Measurements from ENCODE around the gene PRKG1.

Gene PRKG1

GRCh38 chr10:51358227-51358626 lies 283.9 kb downstream of the PRKG1 start:
- Mint-ChIP-seq H3K4me1 (no peaks in the 10 kb centered on the region), H3K4me3 (no peak overlapping the region), H3K9me3 (no peaks in the 10 kb centered on the region), H3K36me3 (no peaks in the 10 kb centered on the region), H3K27me3 (no peaks in the 10 kb centered on the region), H3K27ac (no peak overlapping the region)
- DNase-seq (ENCODE audit: low spot score in 2 of 2) (no peak), ATAC-seq (ENCODE audit: low read depth) (no peak)

GRCh38 chr10:51363415-51363814 lies 289.1 kb downstream of the PRKG1 start:
- H3K27me3 Mint-ChIP-seq = peaks cover 1% of the 10 kb centered on the region
- no peak overlapping the region for H3K27ac Mint-ChIP-seq
- H3K9me3 Mint-ChIP-seq = no peaks in the 10 kb centered on the region
- no peaks in the 10 kb centered on the region for H3K4me1 Mint-ChIP-seq
- H3K4me3 Mint-ChIP-seq = no peak overlapping the region
- H3K36me3 Mint-ChIP-seq = no peaks in the 10 kb centered on the region
- ATAC-seq (ENCODE audit: low read depth) (no peak), DNase-seq (ENCODE audit: low spot score in 2 of 2) (no peak)

GRCh38 chr10:51364674-51365073 lies 290.4 kb downstream of the PRKG1 start:
- peaks cover 3% of the 10 kb centered on the region for H3K27me3 Mint-ChIP-seq
- no peak overlapping the region for H3K27ac Mint-ChIP-seq
- no peak for ATAC-seq (ENCODE audit: low read depth)
- peaks cover 2% of the 10 kb centered on the region for H3K9me3 Mint-ChIP-seq
- no peak for DNase-seq (ENCODE audit: low spot score in 2 of 2)
- no peaks in the 10 kb centered on the region for H3K4me1 Mint-ChIP-seq
- no peaks in the 10 kb centered on the region for H3K36me3 Mint-ChIP-seq
- no peak overlapping the region for H3K4me3 Mint-ChIP-seq

- peaks cover 2% of the 10 kb centered on the region for H3K9me3 Mint-ChIP-seq
- H3K4me1 Mint-ChIP-seq = no peaks in the 10 kb centered on the region
- ATAC-seq (ENCODE audit: low read depth) (no peak), DNase-seq (ENCODE audit: low spot score in 2 of 2) (no peak)
- no peak overlapping the region for H3K4me3 Mint-ChIP-seq
- H3K27ac Mint-ChIP-seq = no peak overlapping the region
- no peaks in the 10 kb centered on the region for H3K36me3 Mint-ChIP-seq
- peaks cover 3% of the 10 kb centered on the region for H3K27me3 Mint-ChIP-seq
Observed at GRCh38 chr10:51366044-51366443, 291.8 kb downstream of the PRKG1 start.

GRCh38 chr10:51367127-51367526 lies 292.8 kb downstream of the PRKG1 start:
- Mint-ChIP-seq H3K9me3 (peaks cover 2% of the 10 kb centered on the region), H3K4me1 (no peaks in the 10 kb centered on the region), H3K36me3 (no peaks in the 10 kb centered on the region), H3K27ac (no peak overlapping the region), H3K4me3 (no peak overlapping the region), H3K27me3 (peaks cover 3% of the 10 kb centered on the region)
- DNase-seq (ENCODE audit: low spot score in 2 of 2) (no peak), ATAC-seq (ENCODE audit: low read depth) (no peak)

- Mint-ChIP-seq H3K36me3 (no peaks in the 10 kb centered on the region), H3K4me1 (no peaks in the 10 kb centered on the region), H3K4me3 (no peak overlapping the region), H3K27me3 (peaks cover 3% of the 10 kb centered on the region), H3K9me3 (peaks cover 2% of the 10 kb centered on the region), H3K27ac (no peak overlapping the region)
- DNase-seq (ENCODE audit: low spot score in 2 of 2) (no peak), ATAC-seq (ENCODE audit: low read depth) (no peak)
Observed at GRCh38 chr10:51367694-51368093, 293.4 kb downstream of the PRKG1 start.

- Mint-ChIP-seq H3K4me1 (no peaks in the 10 kb centered on the region), H3K4me3 (no peak overlapping the region), H3K27me3 (peaks cover 3% of the 10 kb centered on the region), H3K9me3 (peaks cover 2% of the 10 kb centered on the region), H3K27ac (no peak overlapping the region), H3K36me3 (no peaks in the 10 kb centered on the region)
- no peak for ATAC-seq (ENCODE audit: low read depth)
- no peak for DNase-seq (ENCODE audit: low spot score in 2 of 2)
Observed at GRCh38 chr10:51368943-51369342, 294.7 kb downstream of the PRKG1 start.

GRCh38 chr10:51369903-51370302 lies 295.6 kb downstream of the PRKG1 start:
- ATAC-seq (ENCODE audit: low read depth) (no peak), DNase-seq (ENCODE audit: low spot score in 2 of 2) (no peak)
- H3K27me3 Mint-ChIP-seq = peaks cover 3% of the 10 kb centered on the region
- no peaks in the 10 kb centered on the region for H3K36me3 Mint-ChIP-seq
- H3K4me1 Mint-ChIP-seq = no peaks in the 10 kb centered on the region
- peaks cover 2% of the 10 kb centered on the region for H3K9me3 Mint-ChIP-seq
- H3K27ac Mint-ChIP-seq = no peak overlapping the region
- H3K4me3 Mint-ChIP-seq = no peak overlapping the region

GRCh38 chr10:51371743-51372142 lies 297.5 kb downstream of the PRKG1 start:
- Mint-ChIP-seq H3K27me3 (peaks cover 2% of the 10 kb centered on the region), H3K4me1 (no peaks in the 10 kb centered on the region), H3K4me3 (no peak overlapping the region), H3K27ac (no peak overlapping the region), H3K36me3 (no peaks in the 10 kb centered on the region), H3K9me3 (peaks cover 2% of the 10 kb centered on the region)
- DNase-seq (ENCODE audit: low spot score in 2 of 2) (no peak), ATAC-seq (ENCODE audit: low read depth) (no peak)

- Mint-ChIP-seq H3K4me3 (no peak overlapping the region), H3K4me1 (no peaks in the 10 kb centered on the region), H3K27me3 (no peaks in the 10 kb centered on the region), H3K9me3 (no peaks in the 10 kb centered on the region), H3K27ac (no peak overlapping the region), H3K36me3 (no peaks in the 10 kb centered on the region)
- DNase-seq (ENCODE audit: low spot score in 2 of 2) (no peak), ATAC-seq (ENCODE audit: low read depth) (no peak)
Observed at GRCh38 chr10:51375790-51376189, 301.5 kb downstream of the PRKG1 start.

- Mint-ChIP-seq H3K36me3 (no peaks in the 10 kb centered on the region), H3K27me3 (no peaks in the 10 kb centered on the region), H3K27ac (no peak overlapping the region), H3K4me1 (no peaks in the 10 kb centered on the region), H3K9me3 (no peaks in the 10 kb centered on the region), H3K4me3 (no peak overlapping the region)
- DNase-seq (ENCODE audit: low spot score in 2 of 2) = no peak
- ATAC-seq (ENCODE audit: low read depth) = no peak
Observed at GRCh38 chr10:51377070-51377931, 303.0 kb downstream of the PRKG1 start.

- Mint-ChIP-seq H3K27me3 (no peaks in the 10 kb centered on the region), H3K9me3 (no peaks in the 10 kb centered on the region), H3K36me3 (no peaks in the 10 kb centered on the region), H3K4me1 (no peaks in the 10 kb centered on the region), H3K4me3 (no peak overlapping the region), H3K27ac (no peak overlapping the region)
- ATAC-seq (ENCODE audit: low read depth) (no peak), DNase-seq (ENCODE audit: low spot score in 2 of 2) (no peak)
Observed at GRCh38 chr10:51377932-51378599, 303.8 kb downstream of the PRKG1 start.

GRCh38 chr10:51382181-51382580 lies 307.9 kb downstream of the PRKG1 start:
- Mint-ChIP-seq H3K27ac (no peak overlapping the region), H3K27me3 (no peaks in the 10 kb centered on the region), H3K4me1 (no peaks in the 10 kb centered on the region), H3K36me3 (no peaks in the 10 kb centered on the region), H3K4me3 (no peak overlapping the region), H3K9me3 (no peaks in the 10 kb centered on the region)
- ATAC-seq (ENCODE audit: low read depth) = no peak
- no peak for DNase-seq (ENCODE audit: low spot score in 2 of 2)

- no peaks in the 10 kb centered on the region for H3K4me1 Mint-ChIP-seq
- ATAC-seq (ENCODE audit: low read depth) (no peak), DNase-seq (ENCODE audit: low spot score in 2 of 2) (no peak)
- no peak overlapping the region for H3K4me3 Mint-ChIP-seq
- H3K36me3 Mint-ChIP-seq = no peaks in the 10 kb centered on the region
- no peaks in the 10 kb centered on the region for H3K9me3 Mint-ChIP-seq
- H3K27ac Mint-ChIP-seq = no peak overlapping the region
- H3K27me3 Mint-ChIP-seq = no peaks in the 10 kb centered on the region
Observed at GRCh38 chr10:51384971-51385370, 310.7 kb downstream of the PRKG1 start.
